ENCODE measurements around the gene DMPK. TPM values are rescaled to one million over a fixed set of nuclear protein-coding genes. Genes with fewer than 3 reads are reported as not detected.
A peak's percentile ranks its signal among the peaks of the same experiment; 100 is the strongest.

The DMPK gene
- total RNA-seq, 1 donor from 2014 or later = 50.1 TPM

DNA sequence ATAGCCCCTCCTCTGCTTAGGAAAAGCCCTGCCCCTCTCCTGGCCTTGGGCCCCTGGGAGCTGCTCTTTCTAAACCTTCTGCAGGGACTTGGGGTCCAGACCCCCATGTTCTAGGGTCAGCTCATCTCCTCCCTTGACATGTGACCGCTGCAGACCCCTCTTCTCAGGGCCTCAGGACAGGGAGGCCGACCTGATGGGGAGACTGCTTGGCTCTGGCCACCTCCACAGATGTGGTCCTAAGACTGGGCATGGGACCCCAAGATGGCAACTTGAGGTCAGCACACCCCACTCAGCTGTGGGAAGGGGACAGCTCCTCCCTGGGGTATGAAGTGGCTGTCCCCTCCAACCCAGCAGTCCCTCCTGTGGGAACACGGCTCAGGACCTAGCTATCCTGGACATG, 9.4 kb downstream of the DMPK start:
- Histone ChIP-seq H3K4me3 (no peak overlapping the region), H3K36me3 (peaks cover 15% of the 10 kb centered on the region), H3K9me3 (no peaks in the 10 kb centered on the region), H3K4me1 (peaks cover 10% of the 10 kb centered on the region), H3K27ac (no peak overlapping the region), H3K27me3 (no peaks in the 10 kb centered on the region)
- DNase-seq (no peak), ATAC-seq (no peak)
- TF ChIP-seq, protein P1, sequence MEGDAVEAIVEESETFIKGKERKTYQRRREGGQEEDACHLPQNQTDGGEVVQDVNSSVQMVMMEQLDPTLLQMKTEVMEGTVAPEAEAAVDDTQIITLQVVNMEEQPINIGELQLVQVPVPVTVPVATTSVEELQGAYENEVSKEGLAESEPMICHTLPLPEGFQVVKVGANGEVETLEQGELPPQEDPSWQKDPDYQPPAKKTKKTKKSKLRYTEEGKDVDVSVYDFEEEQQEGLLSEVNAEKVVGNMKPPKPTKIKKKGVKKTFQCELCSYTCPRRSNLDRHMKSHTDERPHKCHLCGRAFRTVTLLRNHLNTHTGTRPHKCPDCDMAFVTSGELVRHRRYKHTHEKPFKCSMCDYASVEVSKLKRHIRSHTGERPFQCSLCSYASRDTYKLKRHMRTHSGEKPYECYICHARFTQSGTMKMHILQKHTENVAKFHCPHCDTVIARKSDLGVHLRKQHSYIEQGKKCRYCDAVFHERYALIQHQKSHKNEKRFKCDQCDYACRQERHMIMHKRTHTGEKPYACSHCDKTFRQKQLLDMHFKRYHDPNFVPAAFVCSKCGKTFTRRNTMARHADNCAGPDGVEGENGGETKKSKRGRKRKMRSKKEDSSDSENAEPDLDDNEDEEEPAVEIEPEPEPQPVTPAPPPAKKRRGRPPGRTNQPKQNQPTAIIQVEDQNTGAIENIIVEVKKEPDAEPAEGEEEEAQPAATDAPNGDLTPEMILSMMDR (IDR thresholded peaks at IDR 0.05) = no peak
- intact Hi-C loops (cut with DNase I) = no loop called here

- Histone ChIP-seq H3K9me3 (no peaks in the 10 kb centered on the region), H3K4me1 (peaks cover 14% of the 10 kb centered on the region), H3K36me3 (peaks cover 10% of the 10 kb centered on the region), H3K27me3 (no peaks in the 10 kb centered on the region), H3K27ac (no peak overlapping the region), H3K4me3 (no peak overlapping the region)
- intact Hi-C loops (cut with DNase I) = no loop called here
- TF ChIP-seq, protein P1 (IDR thresholded peaks at IDR 0.05) = no peak
- DNase-seq (no peak), ATAC-seq (no peak)
Observed at GRCh38 chr19:45772130-45772840, 10.0 kb downstream of the DMPK start.

GRCh38 chr19:45771311-45771933, 10.9 kb downstream of the DMPK start:
- Histone ChIP-seq H3K27me3 (no peaks in the 10 kb centered on the region), H3K4me3 (peak overlapping the region; percentile 69)
- intact Hi-C loops (cut with DNase I) = no loop called here

GRCh38 chr19:45770192-45771101, 11.8 kb downstream of the DMPK start:
- no peaks in the 10 kb centered on the region for H3K27me3 ChIP-seq
- H3K4me1 ChIP-seq = peaks cover 27% of the 10 kb centered on the region
- peak overlapping the region; percentile 86 for H3K27ac ChIP-seq
- no peaks in the 10 kb centered on the region for H3K9me3 ChIP-seq
- ATAC-seq (peak; percentile 82), DNase-seq (peak; percentile 97)
- H3K36me3 ChIP-seq = no peaks in the 10 kb centered on the region
- TF ChIP-seq, protein P1 (IDR thresholded peaks at IDR 0.05) = peak; percentile 93
- peak overlapping the region; percentile 69 for H3K4me3 ChIP-seq
- intact Hi-C loops (cut with DNase I) = no loop called here

More at GRCh38 chr19:45771311-45771933, 10.9 kb downstream of the DMPK start:
- no peak for ATAC-seq
- DNase-seq = no peak
- Histone ChIP-seq H3K36me3 (peaks cover 2% of the 10 kb centered on the region), H3K27ac (peak overlapping the region; percentile 86), H3K4me1 (peaks cover 19% of the 10 kb centered on the region), H3K9me3 (no peaks in the 10 kb centered on the region)
- TF ChIP-seq, protein P1 (IDR thresholded peaks at IDR 0.05) = no peak

- H3K27ac ChIP-seq = peak overlapping the region; percentile 86
- intact Hi-C loops (cut with DNase I) = no loop called here
- ATAC-seq = no peak
Observed at GRCh38 chr19:45769821-45770191, 12.5 kb downstream of the DMPK start.

More at GRCh38 chr19:45769821-45770191, 12.5 kb downstream of the DMPK start:
- peak overlapping the region; percentile 69 for H3K4me3 ChIP-seq
- no peaks in the 10 kb centered on the region for H3K36me3 ChIP-seq
- TF ChIP-seq, protein P1 (IDR thresholded peaks at IDR 0.05) = no peak
- H3K27me3 ChIP-seq = no peaks in the 10 kb centered on the region
- H3K4me1 ChIP-seq = peaks cover 30% of the 10 kb centered on the region
- no peaks in the 10 kb centered on the region for H3K9me3 ChIP-seq
- no peak for DNase-seq

Data from upper lobe of right lung (tissue), 1 donor.